PC-9 (cell line): ENCODE data around the gene DAP3.

Experiments used
- EZH2 ChIP-seq: fragments of 200-600 bp; sonication (generic); IDR thresholded peaks from 2 replicates; pipeline ENCODE4 v1.8.0; 2017; ENCODE audit warnings: antibody characterized with exemption, low read depth
- TF ChIP-seq, protein P1 (sequence below): fragments of 200-600 bp; sonication (generic); conservative IDR thresholded peaks from 2 replicates; pipeline ENCODE4 v1.6.1; 2017; ENCODE audit warnings: mixed run types, antibody characterized with exemption, mild to moderate bottlenecking, moderate library complexity

DNA sequence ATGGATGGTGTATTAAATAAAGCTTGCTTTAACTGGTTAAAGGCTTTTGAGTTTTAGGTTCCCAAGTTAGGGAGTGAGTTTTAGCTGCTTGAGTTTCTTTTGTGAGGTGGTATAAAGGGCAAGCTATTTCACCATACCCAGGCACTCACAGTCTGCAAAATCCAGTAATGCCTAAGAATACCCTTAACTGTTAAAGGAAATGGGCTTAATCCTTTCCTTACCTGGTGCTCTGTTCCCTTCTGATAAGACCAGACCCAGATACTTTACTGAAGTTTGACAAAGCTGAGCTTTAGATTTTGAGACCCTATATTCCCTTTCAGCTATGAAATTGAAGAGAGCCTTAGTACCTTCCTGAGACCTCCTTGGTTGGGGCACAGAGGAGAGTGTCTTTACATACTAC lies 48.5 kb upstream of the DAP3 start:
- TF ChIP-seq, protein P1, sequence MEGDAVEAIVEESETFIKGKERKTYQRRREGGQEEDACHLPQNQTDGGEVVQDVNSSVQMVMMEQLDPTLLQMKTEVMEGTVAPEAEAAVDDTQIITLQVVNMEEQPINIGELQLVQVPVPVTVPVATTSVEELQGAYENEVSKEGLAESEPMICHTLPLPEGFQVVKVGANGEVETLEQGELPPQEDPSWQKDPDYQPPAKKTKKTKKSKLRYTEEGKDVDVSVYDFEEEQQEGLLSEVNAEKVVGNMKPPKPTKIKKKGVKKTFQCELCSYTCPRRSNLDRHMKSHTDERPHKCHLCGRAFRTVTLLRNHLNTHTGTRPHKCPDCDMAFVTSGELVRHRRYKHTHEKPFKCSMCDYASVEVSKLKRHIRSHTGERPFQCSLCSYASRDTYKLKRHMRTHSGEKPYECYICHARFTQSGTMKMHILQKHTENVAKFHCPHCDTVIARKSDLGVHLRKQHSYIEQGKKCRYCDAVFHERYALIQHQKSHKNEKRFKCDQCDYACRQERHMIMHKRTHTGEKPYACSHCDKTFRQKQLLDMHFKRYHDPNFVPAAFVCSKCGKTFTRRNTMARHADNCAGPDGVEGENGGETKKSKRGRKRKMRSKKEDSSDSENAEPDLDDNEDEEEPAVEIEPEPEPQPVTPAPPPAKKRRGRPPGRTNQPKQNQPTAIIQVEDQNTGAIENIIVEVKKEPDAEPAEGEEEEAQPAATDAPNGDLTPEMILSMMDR: no peak
- TF ChIP-seq EZH2: no peak
